ENCODE measurements around the gene PSME1.
A peak's percentile ranks its signal among the peaks of the same experiment; 100 is the strongest.

The PSME1 gene

GRCh38 chr14:24130717-24131548 lies 5.1 kb upstream of the PSME1 start:
- DNase-seq, result no peak

GRCh38 chr14:24131549-24131966 lies 4.4 kb upstream of the PSME1 start:
- DNase-seq, result no peak

GRCh38 chr14:24132061-24132685 lies 3.8 kb upstream of the PSME1 start:
- DNase-seq, result no peak

- no peak for DNase-seq
Observed at GRCh38 chr14:24132976-24133375, 3.0 kb upstream of the PSME1 start.

GRCh38 chr14:24133735-24134134 lies 2.3 kb upstream of the PSME1 start:
- DNase-seq, result no peak

- no peak for DNase-seq
Observed at GRCh38 chr14:24135584-24135833, 485 bp upstream of the PSME1 start.

GRCh38 chr14:24136684-24137528 lies 912 bp downstream of the PSME1 start:
- DNase-seq, result no peak

GRCh38 chr14:24137529-24138395 lies 1.8 kb downstream of the PSME1 start:
- DNase-seq, result no peak

- no peak for DNase-seq
Observed at GRCh38 chr14:24138396-24139271, 2.6 kb downstream of the PSME1 start.

- DNase-seq, result peak; percentile 33
Observed at GRCh38 chr14:24139272-24139934, 3.4 kb downstream of the PSME1 start.

GRCh38 chr14:24141097-24141880 lies 5.3 kb downstream of the PSME1 start, which contains the start of gene EMC9:
Gene EMC9 (minus strand): TSS chr14:24141591. CDS start chr14:24141304, 287 bp downstream.
- DNase-seq, result peak; percentile 100

GRCh38 chr14:24143511-24143910 lies 7.5 kb downstream of the PSME1 start:
- no peak for DNase-seq

GRCh38 chr14:24144451-24144850 lies 8.5 kb downstream of the PSME1 start:
- no peak for DNase-seq

GRCh38 chr14:24145219-24145618 lies 9.2 kb downstream of the PSME1 start:
- no peak for DNase-seq

GRCh38 chr14:24145690-24146452 lies 9.9 kb downstream of the PSME1 start:
- DNase-seq, result no peak

- DNase-seq, result peak; percentile 96
Observed at GRCh38 chr14:24146453-24146977, 10.5 kb downstream of the PSME1 start, which contains the start of gene PSME2. Gene PSME2 (minus strand): TSS chr14:24146610. CDS start chr14:24146581, 29 bp downstream.

- peak; percentile 99 for DNase-seq
Observed at GRCh38 chr14:24146978-24147760, 11.2 kb downstream of the PSME1 start, which contains the start of gene RNF31. Gene RNF31 (plus strand): TSS chr14:24147498. CDS start chr14:24147699, 201 bp downstream.
